Coronary artery (tissue), 2 donors: ENCODE measurements around the gene LRRC59.
A peak's percentile ranks its signal among the peaks of the same experiment; 100 is the strongest.
"Not testable (repeated sequence)": the region's sequence is repeated elsewhere in the genome, so short reads cannot be mapped to it uniquely, and the experiment has no call there.

Experiments used
- DNase-seq: peaks from one replicate; pipeline ENCODE4 v3.0.0-alpha.2; 2017; ENCODE audit warnings: low spot score
- H3K27ac ChIP-seq, 2 donors: fragments of 200-600 bp; sonication (generic); one replicate each; pipeline ENCODE4 v1.5.1; 2016 to 2019
- H3K4me3 ChIP-seq: fragments of 200-600 bp; sonication (generic); 2 replicates; pipeline ENCODE4 v1.5.1; 2016; ENCODE audit warnings: mild to moderate bottlenecking, moderate library complexity
- TF ChIP-seq, protein P1 (sequence below): fragments of 200-600 bp; sonication (generic); IDR thresholded peaks from one replicate; pipeline ENCODE4 v1.5.1; 2019; ENCODE audit warnings: antibody characterized with exemption

LRRC59 gene

DNA sequence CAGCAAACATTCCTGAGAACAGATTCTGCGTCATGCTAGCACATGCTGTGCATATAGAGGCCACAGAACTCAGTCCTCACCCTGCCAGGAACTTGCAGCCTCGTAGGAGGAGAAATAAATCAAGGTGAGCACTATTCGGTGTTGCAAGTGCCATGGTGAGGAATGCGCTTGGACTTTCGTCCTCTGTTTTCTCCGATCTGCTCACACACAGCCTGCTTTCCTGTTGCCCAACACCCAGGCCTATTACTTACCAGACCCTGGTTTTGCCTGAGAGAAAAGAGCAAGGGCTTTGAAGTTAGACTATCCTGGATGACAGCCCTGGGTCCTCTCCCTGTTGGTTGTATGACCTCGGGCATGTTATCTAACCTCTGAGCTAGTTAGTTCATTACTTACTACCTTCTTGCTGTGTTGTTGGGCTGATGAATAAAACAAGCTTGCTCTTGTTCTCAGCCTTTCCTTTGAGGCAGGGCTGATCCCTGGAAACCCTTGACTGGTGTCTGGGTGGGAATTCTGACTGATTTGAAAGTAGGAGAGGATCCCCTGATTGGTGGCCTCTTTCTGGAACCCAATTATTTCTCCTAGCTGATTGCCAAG lies 31.6 kb upstream of the LRRC59 start:
- no peak overlapping the region for H3K27ac ChIP-seq
- TF ChIP-seq, protein P1, sequence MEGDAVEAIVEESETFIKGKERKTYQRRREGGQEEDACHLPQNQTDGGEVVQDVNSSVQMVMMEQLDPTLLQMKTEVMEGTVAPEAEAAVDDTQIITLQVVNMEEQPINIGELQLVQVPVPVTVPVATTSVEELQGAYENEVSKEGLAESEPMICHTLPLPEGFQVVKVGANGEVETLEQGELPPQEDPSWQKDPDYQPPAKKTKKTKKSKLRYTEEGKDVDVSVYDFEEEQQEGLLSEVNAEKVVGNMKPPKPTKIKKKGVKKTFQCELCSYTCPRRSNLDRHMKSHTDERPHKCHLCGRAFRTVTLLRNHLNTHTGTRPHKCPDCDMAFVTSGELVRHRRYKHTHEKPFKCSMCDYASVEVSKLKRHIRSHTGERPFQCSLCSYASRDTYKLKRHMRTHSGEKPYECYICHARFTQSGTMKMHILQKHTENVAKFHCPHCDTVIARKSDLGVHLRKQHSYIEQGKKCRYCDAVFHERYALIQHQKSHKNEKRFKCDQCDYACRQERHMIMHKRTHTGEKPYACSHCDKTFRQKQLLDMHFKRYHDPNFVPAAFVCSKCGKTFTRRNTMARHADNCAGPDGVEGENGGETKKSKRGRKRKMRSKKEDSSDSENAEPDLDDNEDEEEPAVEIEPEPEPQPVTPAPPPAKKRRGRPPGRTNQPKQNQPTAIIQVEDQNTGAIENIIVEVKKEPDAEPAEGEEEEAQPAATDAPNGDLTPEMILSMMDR: no peak
- H3K4me3 ChIP-seq: no peak overlapping the region
- no peak for DNase-seq

DNA sequence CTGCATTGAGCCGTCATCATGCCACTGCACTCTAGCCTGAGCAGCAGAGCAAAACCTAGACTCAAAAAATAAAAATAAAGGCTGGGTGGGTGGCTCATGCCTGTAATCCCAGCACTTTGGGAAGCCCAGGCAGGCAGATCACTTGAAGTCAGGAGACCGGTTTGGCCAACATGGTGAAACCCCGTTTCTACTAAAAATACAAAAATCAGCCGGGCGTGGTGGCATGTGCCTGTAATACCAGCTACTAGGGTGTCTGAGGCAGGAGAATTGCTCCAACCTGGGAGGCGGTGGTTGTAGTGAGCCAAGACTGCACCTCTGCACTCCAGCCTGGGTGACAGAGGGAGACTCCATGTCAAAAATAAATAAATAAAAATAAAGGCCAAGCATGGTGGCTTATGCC lies 30.8 kb upstream of the LRRC59 start:
- not testable (repeated sequence) for H3K27ac ChIP-seq, DNase-seq, H3K4me3 ChIP-seq

DNA sequence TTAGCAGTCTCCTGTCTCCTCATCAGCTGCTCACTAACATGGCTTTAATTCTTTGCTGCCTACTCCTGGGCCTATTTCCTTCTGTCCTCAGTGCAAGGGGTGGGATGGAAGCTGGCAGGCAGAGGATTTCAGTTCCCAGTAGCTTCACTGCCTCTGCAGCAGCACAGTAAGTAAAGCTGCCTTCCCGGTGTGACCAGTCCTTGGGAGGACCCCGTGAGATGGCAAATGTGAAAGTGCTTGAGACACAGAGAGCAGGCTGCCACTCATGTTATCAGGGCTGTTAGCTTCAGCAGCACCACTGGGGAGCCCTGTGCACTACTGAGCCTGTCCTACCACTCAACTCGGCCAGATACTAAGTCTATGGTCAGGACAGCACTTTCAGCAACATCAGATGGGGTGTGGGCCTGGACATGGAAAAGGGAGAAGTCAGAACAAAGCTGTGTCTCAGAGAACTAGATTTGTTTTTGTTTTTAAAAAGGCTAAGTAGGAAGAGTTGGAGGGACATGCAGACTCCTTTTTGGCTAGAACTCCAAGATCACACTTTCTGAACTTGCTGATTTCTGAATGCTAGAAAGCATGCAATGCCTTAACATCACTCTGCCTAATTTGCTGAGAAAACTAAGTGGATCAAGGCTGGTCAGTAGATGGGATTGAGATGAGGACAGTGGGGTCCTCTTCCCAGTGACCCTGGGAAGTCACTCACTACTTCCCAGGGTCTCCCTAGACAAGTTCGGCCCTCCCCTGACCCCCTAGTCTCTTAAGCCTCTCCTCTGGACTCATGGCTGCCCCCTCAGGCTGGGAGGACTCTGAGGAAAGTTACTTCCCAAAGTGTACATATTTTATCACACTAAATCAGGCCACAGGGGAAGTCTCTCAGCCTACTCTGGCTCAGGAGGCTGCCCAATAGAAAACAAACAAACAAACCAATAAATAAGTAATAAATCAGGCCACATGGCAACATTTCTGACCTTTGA lies 29.8 kb upstream of the LRRC59 start:
- TF ChIP-seq, protein P1: no peak
- no peak for DNase-seq
- peak overlapping the region; percentile 87 for H3K4me3 ChIP-seq
- peak overlapping the region; percentile 66 to 87 for H3K27ac ChIP-seq

DNA sequence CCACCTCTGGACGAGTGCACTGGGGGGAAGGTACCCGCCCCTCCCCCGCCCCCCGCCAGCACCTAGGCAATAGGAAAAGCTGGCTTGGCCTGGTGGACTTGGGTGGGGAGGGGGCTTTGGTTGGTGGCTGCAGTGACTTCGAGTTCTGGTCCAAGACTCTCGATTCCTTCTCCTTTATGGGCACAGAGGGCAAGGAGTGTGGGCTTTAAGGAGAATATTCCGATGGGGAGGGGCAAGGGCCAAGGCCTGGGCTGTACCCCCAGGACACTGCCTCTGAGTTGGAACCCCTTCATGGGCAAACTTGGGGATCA lies 29.1 kb upstream of the LRRC59 start:
- DNase-seq: no peak
- TF ChIP-seq, protein P1: no peak
- H3K4me3 ChIP-seq: peak overlapping the region; percentile 87
- H3K27ac ChIP-seq: peak overlapping the region; percentile 66 to 87

DNA sequence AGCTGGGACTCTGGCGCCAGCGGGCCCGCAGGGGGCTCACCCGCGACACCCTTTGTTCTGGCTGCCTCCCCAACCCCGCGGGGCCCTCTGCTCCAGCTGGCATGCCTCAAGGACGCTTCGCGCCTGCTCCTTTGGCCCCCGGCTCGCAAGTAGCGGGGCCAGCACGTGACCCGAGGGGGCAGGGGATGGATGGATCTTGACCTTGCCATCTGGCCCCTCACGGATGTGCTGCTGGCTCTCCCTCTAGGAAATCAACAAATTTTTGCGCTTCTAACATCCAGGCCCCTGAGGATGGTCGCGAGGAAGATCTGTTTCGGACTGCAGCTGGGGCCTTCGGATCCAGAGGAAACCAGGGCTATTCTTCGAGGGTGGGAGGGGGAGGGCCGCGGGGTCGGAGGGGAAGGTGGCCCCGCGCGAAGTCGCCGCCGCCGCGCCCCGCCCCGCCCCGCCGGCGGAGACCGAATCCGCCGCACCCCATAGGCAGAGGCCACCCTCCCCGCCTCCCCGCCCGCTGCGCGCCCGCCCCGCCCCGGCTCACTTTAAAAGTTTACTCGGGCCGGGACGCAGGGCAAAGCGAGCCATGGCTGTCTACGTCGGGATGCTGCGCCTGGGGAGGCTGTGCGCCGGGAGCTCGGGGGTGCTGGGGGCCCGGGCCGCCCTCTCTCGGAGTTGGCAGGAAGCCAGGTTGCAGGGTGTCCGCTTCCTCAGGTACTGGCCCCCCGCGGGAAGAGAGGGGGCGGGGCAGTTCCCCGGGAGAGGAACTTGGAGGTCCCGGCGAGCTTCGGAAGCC lies 28.6 kb upstream of the LRRC59 start, which contains the start of gene ACSF2:
TSS of gene ACSF2 (plus strand) at position 537 of the 790 bp plus-strand sequence. CDS start at position 581, 44 bp downstream.
- TF ChIP-seq, protein P1: no peak
- Histone ChIP-seq H3K4me3 (peak within 1 kb of the TSS; percentile 87), H3K27ac (peak within 1 kb of the TSS; percentile 66 to 87)
- peak; percentile 82 for DNase-seq

DNA sequence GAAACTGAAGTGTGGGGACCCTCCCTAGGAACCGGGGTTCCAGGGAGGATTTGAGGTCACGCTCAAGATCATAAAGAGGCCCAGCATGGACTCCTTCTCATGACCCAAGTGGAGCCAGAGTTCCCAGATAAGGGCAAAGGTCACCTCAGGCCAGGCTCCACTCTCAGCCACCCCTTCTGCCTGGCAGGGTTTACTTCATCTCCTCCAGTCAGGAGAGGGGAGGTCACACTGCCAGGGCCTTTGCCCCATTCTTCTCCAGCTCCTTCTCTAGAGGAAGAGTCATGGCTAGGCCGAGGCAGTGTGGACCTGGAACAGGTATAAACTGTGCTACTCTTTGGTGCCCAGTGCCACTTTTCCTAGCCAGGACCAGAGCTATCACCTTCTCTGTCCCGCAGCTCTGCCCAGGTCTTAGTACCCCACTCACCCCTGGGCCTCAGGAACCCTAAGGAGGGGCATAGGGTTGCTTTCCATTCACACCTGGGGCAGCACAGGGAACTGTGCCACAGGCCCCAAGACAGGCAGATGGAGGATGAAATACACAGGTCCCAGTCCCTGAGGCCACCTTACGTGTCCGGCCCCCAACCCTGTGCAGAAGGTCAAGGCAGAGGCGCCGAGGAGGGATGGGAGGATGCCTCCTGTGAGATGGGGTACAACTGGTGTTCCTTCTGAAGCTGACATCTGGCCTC lies 27.8 kb upstream of the LRRC59 start:
- peak overlapping the region; percentile 87 for H3K4me3 ChIP-seq
- peak overlapping the region; percentile 66 to 87 for H3K27ac ChIP-seq
- TF ChIP-seq, protein P1: no peak
- no peak for DNase-seq
